Testis (tissue), 2 donors: Measurements from ENCODE around the gene ELMO1.

Source experiments
- CTCF ChIP-seq, 3 experiments: fragments of 450-650 bp in 2 of 3; fragments of 200-600 bp in 1 of 3; sonication (generic) in 1 of 3; IDR thresholded peaks; one replicate each; pipeline ENCODE4 v1.5.1; 2016 to 2019; ENCODE audit warnings: antibody characterized with exemption in 3 of 3, mild to moderate bottlenecking in 2 of 3, moderate library complexity in 1 of 3
- POLR2A ChIP-seq: fragments of 450-650 bp; IDR thresholded peaks from one replicate; pipeline ENCODE4 v1.6.1; 2017; ENCODE audit warnings: antibody characterized with exemption, mild to moderate bottlenecking, moderate library complexity

GRCh38 chr7:37342688-37343471, 105.8 kb downstream of the ELMO1 start:
- TF ChIP-seq POLR2A = no peak
- TF ChIP-seq CTCF (IDR thresholded peaks at IDR 0.05) = no peak
